HEK293 (cell line): ENCODE measurements around the gene MYCBPAP.

ENCODE experiments used
- CTCF ChIA-PET: fragments of 350-600 bp; formaldehyde crosslinking; extraction: SDS; loops from one replicate; lab custom pipeline; 2021; ENCODE audit warnings: antibody characterized with exemption; lab: Yijun Ruan, JAX
- POLR2A ChIA-PET: fragments of 300-600 bp; formaldehyde crosslinking; extraction: SDS; loops from one replicate; lab custom pipeline; 2020; ENCODE audit warnings: antibody characterized with exemption, inconsistent platforms; lab: Yijun Ruan, JAX
- H3K27ac ChIP-seq: fragments of 200-500 bp; sonication (Bioruptor generic); 2 replicates; pipeline ENCODE4 v1.5.1; 2014; ENCODE audit warnings: low read depth, low read length, control low read depth, inconsistent platforms; ENCODE audit errors: extremely low read depth
- H3K36me3 ChIP-seq, 2 experiments: fragments of 200-500 bp in 1 of 2; sonication (Bioruptor generic) in 1 of 2; 1 replicate in 1 of 2; 2 replicates in 1 of 2; pipeline ENCODE4 v1.5.1; 2014 to 2017; ENCODE audit warnings: inconsistent platforms in 2 of 2, low read length in 2 of 2; ENCODE audit not compliant: control insufficient read depth in 2 of 2, insufficient read depth in 1 of 2
- H3K4me1 ChIP-seq: fragments of 200-500 bp; sonication (Bioruptor generic); 2 replicates; pipeline ENCODE4 v1.5.1; 2014; ENCODE audit warnings: mild to moderate bottlenecking, low read length, inconsistent platforms; ENCODE audit not compliant: control insufficient read depth, insufficient read depth
- H3K4me3 ChIP-seq: 2 replicates; pipeline ENCODE4 v1.5.1; 2011; ENCODE audit warnings: low read depth, mild to moderate bottlenecking, control low read depth, low read length, moderate library complexity
- H3K9me3 ChIP-seq: fragments of 200-500 bp; sonication (Bioruptor generic); 2 replicates; pipeline ENCODE4 v1.5.1; 2014; ENCODE audit warnings: low read depth, low read length, inconsistent platforms; ENCODE audit not compliant: control insufficient read depth, insufficient read depth
- ATF2 ChIP-seq: fragments of 450-650 bp; formaldehyde crosslinking; IDR thresholded peaks from 2 replicates; pipeline ENCODE4 v1.5.1; 2016; ENCODE audit warnings: missing biosample characterization, missing genetic modification characterization, low read depth
- KLF8 ChIP-seq: fragments of 450-650 bp; formaldehyde crosslinking; IDR thresholded peaks from 2 replicates; pipeline ENCODE4 v1.5.1; 2016; ENCODE audit warnings: missing biosample characterization, missing genetic modification characterization
- ZBTB48 ChIP-seq: fragments of 450-650 bp; formaldehyde crosslinking; IDR thresholded peaks from 2 replicates; pipeline ENCODE4 v1.5.1; 2016; ENCODE audit warnings: missing biosample characterization, missing genetic modification characterization
- ZIC2 ChIP-seq: fragments of 450-650 bp; formaldehyde crosslinking; IDR thresholded peaks from 2 replicates; pipeline ENCODE4 v1.5.1; 2016; ENCODE audit warnings: missing biosample characterization, missing genetic modification characterization
- ZNF121 ChIP-seq: fragments of 450-650 bp; formaldehyde crosslinking; IDR thresholded peaks from 2 replicates; pipeline ENCODE4 v1.5.1; 2016; ENCODE audit warnings: missing biosample characterization, missing genetic modification characterization
- ZNF175 ChIP-seq: fragments of 450-650 bp; formaldehyde crosslinking; IDR thresholded peaks from 2 replicates; pipeline ENCODE4 v1.5.1; 2016; ENCODE audit warnings: missing biosample characterization, missing genetic modification characterization
- ZNF530 ChIP-seq: fragments of 450-650 bp; formaldehyde crosslinking; IDR thresholded peaks from 2 replicates; pipeline ENCODE4 v1.5.1; 2016; ENCODE audit warnings: low read depth, missing biosample characterization, missing genetic modification characterization
- ZNF548 ChIP-seq: fragments of 450-650 bp; formaldehyde crosslinking; IDR thresholded peaks from 2 replicates; pipeline ENCODE4 v1.5.1; 2016; ENCODE audit warnings: missing biosample characterization, missing genetic modification characterization
- ZNF549 ChIP-seq: fragments of 450-650 bp; IDR thresholded peaks from 2 replicates; pipeline ENCODE4 v1.5.1; 2018; ENCODE audit warnings: missing biosample characterization, missing genetic modification characterization, mild to moderate bottlenecking, inconsistent platforms, moderate library complexity
- ZNF596 ChIP-seq: fragments of 450-650 bp; IDR thresholded peaks from 2 replicates; pipeline ENCODE4 v1.5.0; 2018; ENCODE audit warnings: missing biosample characterization, mild to moderate bottlenecking, missing genetic modification characterization, moderate library complexity
- ZNF677 ChIP-seq: fragments of 450-650 bp; IDR thresholded peaks from 2 replicates; pipeline ENCODE4 v1.5.0; 2018; ENCODE audit warnings: missing biosample characterization, mild to moderate bottlenecking, missing genetic modification characterization, moderate library complexity
- ZNF777 ChIP-seq: fragments of 450-650 bp; formaldehyde crosslinking; IDR thresholded peaks from 2 replicates; pipeline ENCODE4 v1.5.1; 2017; ENCODE audit warnings: missing biosample characterization, missing genetic modification characterization, borderline replicate concordance
- ZNF792 ChIP-seq: fragments of 450-650 bp; formaldehyde crosslinking; IDR thresholded peaks from 2 replicates; pipeline ENCODE4 v1.5.1; 2016; ENCODE audit warnings: missing biosample characterization, missing genetic modification characterization

The MYCBPAP gene

GRCh38 chr17:50523208-50523607 is 15.0 kb downstream of the MYCBPAP start:
- no peak for TF ChIP-seq ZNF530 (tag by site-specific recombination)
- ChIA-PET CTCF (interaction anchor here (0.8 kb wide), 1 partner anchor 18 kb away, joined by 3 read pairs; no protein-coding TSS in a partner anchor), POLR2A (no interaction called here)
- Histone ChIP-seq H3K36me3 (no peaks in the 10 kb centered on the region), H3K4me1 (no peaks in the 10 kb centered on the region), H3K27ac (no peak overlapping the region), H3K9me3 (no peaks in the 10 kb centered on the region), H3K4me3 (no peak overlapping the region)

- CTCF ChIA-PET, result interaction anchor here (1.6 kb wide), 1 partner anchor 23 kb away, joined by 6 read pairs; no protein-coding TSS in a partner anchor
- TF ChIP-seq ZNF548 (tag by site-specific recombination) (no peak), ZNF677 (tag by site-specific recombination) (no peak), ZNF549 (tag by site-specific recombination) (no peak)
- TF ChIP-seq, all 188 proteins: peak for 0
- H3K4me3 ChIP-seq, result no peak overlapping the region
- H3K36me3 ChIP-seq, result no peaks in the 10 kb centered on the region
- POLR2A ChIA-PET, result interaction anchor here (0.6 kb wide), 1 partner anchor 13 kb away, joined by 3 read pairs; no protein-coding TSS in a partner anchor
- H3K27ac ChIP-seq, result no peak overlapping the region
- H3K4me1 ChIP-seq, result no peaks in the 10 kb centered on the region
- H3K9me3 ChIP-seq, result no peaks in the 10 kb centered on the region
These were observed 16.6 kb downstream of the MYCBPAP start for GRCh38 chr17:50524838-50525237.

- CTCF ChIA-PET, result no interaction called here
- Histone ChIP-seq H3K4me1 (peaks cover 9% of the 10 kb centered on the region), H3K27ac (no peak overlapping the region), H3K4me3 (no peak overlapping the region), H3K36me3 (no peaks in the 10 kb centered on the region), H3K9me3 (no peaks in the 10 kb centered on the region)
- POLR2A ChIA-PET, result interaction anchor here (1.1 kb wide), 1 partner anchor 9 kb away, joined by 3 read pairs; no protein-coding TSS in a partner anchor
- peak; percentile 100 for TF ChIP-seq ZIC2 (tag by site-specific recombination)
- no peak for TF ChIP-seq KLF8
These were observed 19.0 kb downstream of the MYCBPAP start for GRCh38 chr17:50527155-50527762.

GRCh38 chr17:50527949-50528474 is 19.8 kb downstream of the MYCBPAP start:
- H3K9me3 ChIP-seq, result no peaks in the 10 kb centered on the region
- no peaks in the 10 kb centered on the region for H3K36me3 ChIP-seq
- peaks cover 10% of the 10 kb centered on the region for H3K4me1 ChIP-seq
- ChIA-PET POLR2A (interaction anchor here (0.7 to 1.1 kb wide), 2 partner anchors 9 to 29 kb away, joined by 3 to 5 read pairs; no protein-coding TSS in a partner anchor), CTCF (no interaction called here)
- H3K4me3 ChIP-seq, result no peak overlapping the region
- no peak overlapping the region for H3K27ac ChIP-seq
- TF ChIP-seq ZNF792 (tag by site-specific recombination), result no peak
- no peak for TF ChIP-seq ZNF777 (tag by site-specific recombination)
- TF ChIP-seq ZBTB48 (tag by site-specific recombination), result no peak
- no peak for TF ChIP-seq ZNF596 (tag by site-specific recombination)
- TF ChIP-seq ZNF121 (tag by site-specific recombination), result no peak

GRCh38 chr17:50529849-50530248 is 21.6 kb downstream of the MYCBPAP start:
- TF ChIP-seq ZNF175 (tag by site-specific recombination) (no peak), ATF2 (peak; percentile 80)
- H3K4me3 ChIP-seq, result no peak overlapping the region
- H3K27ac ChIP-seq, result no peak overlapping the region
- no peaks in the 10 kb centered on the region for H3K36me3 ChIP-seq
- ChIA-PET CTCF (interaction anchor here (0.6 to 0.8 kb wide), 2 partner anchors 15 to 600 kb away, joined by 3 read pairs; no protein-coding TSS in a partner anchor), POLR2A (no interaction called here)
- peaks cover 19% of the 10 kb centered on the region for H3K4me1 ChIP-seq
- no peaks in the 10 kb centered on the region for H3K9me3 ChIP-seq
